AG10803 (cell line): ENCODE results near the gene SEPTIN5.

Experiments
- DNase-seq: peaks from one replicate; pipeline ENCODE4 v3.0.0; 2010; ENCODE audit warnings: low read depth
- H3K4me3 ChIP-seq: 2 replicates; pipeline ENCODE4 v1.5.1; 2011; ENCODE audit warnings: mild to moderate bottlenecking, low read length, control low read depth
- CTCF ChIP-seq: conservative IDR thresholded peaks from 2 replicates; pipeline ENCODE4 v1.5.1; 2011; ENCODE audit warnings: mild to moderate bottlenecking, low read length, control low read depth, inconsistent platforms

Gene SEPTIN5

DNA sequence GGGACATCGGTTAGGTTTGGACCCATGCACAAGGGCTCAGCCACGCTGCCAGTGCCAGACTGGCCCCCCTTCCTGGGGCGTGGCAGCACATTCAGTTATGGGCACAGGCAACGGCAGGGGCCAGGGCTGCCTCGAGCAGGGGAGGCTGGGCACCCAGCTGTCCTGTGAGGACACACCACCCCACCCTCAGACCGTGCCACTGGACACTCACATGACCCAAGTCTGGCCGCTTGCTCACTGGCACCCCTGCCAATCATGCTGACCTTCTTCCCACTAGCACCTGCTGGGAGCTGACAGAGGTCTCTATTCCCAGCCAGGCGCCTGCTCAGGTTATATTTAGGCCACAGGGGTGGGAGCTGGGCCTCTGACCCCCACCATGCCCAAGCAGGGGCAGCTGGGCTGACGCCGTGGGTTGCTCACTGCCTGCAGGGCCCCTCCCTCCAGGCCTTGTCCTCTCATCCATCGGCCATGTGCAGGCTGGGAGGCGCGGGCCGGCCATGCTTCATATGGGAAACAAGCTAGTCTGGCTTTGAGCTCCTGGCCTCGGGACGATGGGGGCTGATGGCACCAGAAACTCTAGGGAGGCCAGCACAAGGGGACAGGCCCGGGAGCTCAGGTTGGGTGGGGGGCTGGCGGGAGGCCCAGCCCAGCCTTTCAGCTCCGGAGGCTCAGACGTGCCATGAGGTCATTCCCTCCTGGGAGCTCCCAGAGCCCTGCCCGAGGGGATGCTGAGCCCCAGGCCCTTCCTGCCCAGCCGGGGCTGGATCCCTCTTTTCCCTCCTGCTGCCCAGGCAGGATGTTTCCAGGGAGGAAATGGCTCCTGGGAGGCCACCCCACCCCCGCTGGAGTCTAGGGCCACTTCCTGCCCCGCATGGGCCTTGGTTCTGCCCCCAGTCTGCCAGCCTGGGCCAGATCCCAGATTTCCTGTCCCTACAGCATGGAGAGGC is 31.1 kb downstream of the SEPTIN5 start:
- no peak overlapping the region for H3K4me3 ChIP-seq
- TF ChIP-seq CTCF = no peak
- no peak for DNase-seq

- no peak overlapping the region for H3K4me3 ChIP-seq
- DNase-seq = no peak
- TF ChIP-seq CTCF = no peak
Measured at GRCh38 chr22:19746726-19747125, 32.4 kb downstream of the SEPTIN5 start.

DNA sequence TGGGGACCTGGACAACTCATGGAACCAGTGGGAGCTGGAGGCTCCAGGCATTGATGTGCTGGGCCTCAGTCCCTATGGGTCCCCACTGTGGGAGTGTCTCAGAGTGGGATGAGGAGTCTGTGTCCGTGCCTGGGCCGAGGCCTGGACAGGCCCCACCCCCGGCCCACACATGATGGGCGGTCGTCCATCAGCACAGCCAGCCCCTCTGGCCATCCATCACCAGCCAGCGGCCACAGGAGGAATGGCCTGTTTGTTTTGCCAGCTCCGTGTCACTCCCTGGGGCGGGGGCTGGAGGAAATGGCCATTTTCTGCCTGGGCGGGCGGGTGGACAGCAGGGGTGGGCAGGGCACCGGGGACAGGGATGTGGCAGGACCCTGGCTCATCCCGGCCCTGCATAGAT is 33.2 kb downstream of the SEPTIN5 start:
- no peak for TF ChIP-seq CTCF
- DNase-seq = no peak
- H3K4me3 ChIP-seq = no peak overlapping the region

DNA sequence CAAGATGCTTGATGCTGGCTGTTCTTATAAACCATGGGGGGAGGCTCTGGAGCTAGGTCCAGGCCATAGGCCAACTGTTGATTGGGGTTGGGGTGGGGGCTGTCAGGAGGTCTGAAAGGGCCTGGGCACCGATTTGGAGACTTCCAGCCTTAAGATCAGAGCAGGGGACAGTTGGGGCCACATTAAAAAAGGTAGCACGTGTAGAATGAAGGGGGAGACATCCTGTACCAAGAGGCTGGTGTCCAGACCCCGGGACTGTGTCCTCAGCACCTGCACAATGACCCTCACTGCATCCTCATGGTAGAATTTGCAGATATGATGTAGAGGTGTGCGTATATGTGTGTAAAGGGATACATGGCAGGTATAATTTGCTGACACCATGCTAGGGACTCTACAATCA is 33.8 kb downstream of the SEPTIN5 start:
- no peak overlapping the region for H3K4me3 ChIP-seq
- DNase-seq = no peak
- no peak for TF ChIP-seq CTCF

- TF ChIP-seq CTCF = no peak
- H3K4me3 ChIP-seq = no peak overlapping the region
- DNase-seq = no peak
Measured at GRCh38 chr22:19748991-19749664, 34.8 kb downstream of the SEPTIN5 start.

GRCh38 chr22:19749876-19750275 is 35.6 kb downstream of the SEPTIN5 start:
- no peak for DNase-seq

More at GRCh38 chr22:19749876-19750275, 35.6 kb downstream of the SEPTIN5 start:
- TF ChIP-seq CTCF = no peak
- no peak overlapping the region for H3K4me3 ChIP-seq
